Measurements from ENCODE around the gene TWSG1. TPM values are rescaled to one million over a fixed set of nuclear protein-coding genes. Genes with fewer than 3 reads are reported as not detected.

Gene TWSG1
- total and polyA plus RNA-seq, 4 donors: 32.5 to 73.6 (median 39.9) TPM

Other genes starting within 250 kb of the TWSG1 start
- gene NDUFV2, start 232.1 kb upstream of the TWSG1 start, total RNA-seq: 100 to 1,000 TPM; 108 to 157 TPM
- 100 to 1,000 TPM; 133 to 142 TPM for gene NDUFV2, start 232.1 kb upstream of the TWSG1 start, polyA plus RNA-seq (ENCODE audit: insufficient read length in 2 of 2)
- 10 to 100 TPM; 73.0 to 97.1 TPM for gene ANKRD12, start 198.0 kb upstream of the TWSG1 start, total RNA-seq
- gene ANKRD12, start 198.0 kb upstream of the TWSG1 start, polyA plus RNA-seq (ENCODE audit: insufficient read length in 2 of 2): 10 to 100 TPM; 23.8 to 36.5 TPM
- gene RALBP1, start 140.7 kb downstream of the TWSG1 start, total RNA-seq: 10 to 100 TPM; 35.4 to 51.6 TPM
- 10 to 100 TPM; 32.2 to 33.9 TPM for gene RALBP1, start 140.7 kb downstream of the TWSG1 start, polyA plus RNA-seq (ENCODE audit: insufficient read length in 2 of 2)

Measured in spinal cord (tissue), 4 donors.